Stimulated activated CD8-positive, alpha-beta memory T cell treated with anti-CD3 and anti-CD28 coated beads, Interleukin-7, amount 100 ng/mL, for 4 hours (primary cell): Measurements from ENCODE around the gene PRIM2.
"Not testable (repeated sequence)": the region's sequence is repeated elsewhere in the genome, so short reads cannot be mapped to it uniquely, and the experiment has no call there.

Experiments
- DNase-seq, 2 donors: peaks; one replicate each; pipeline ENCODE4 v3.0.0-alpha.2; 2020; ENCODE audit warnings: low read depth in 2 of 2

PRIM2 gene

DNA sequence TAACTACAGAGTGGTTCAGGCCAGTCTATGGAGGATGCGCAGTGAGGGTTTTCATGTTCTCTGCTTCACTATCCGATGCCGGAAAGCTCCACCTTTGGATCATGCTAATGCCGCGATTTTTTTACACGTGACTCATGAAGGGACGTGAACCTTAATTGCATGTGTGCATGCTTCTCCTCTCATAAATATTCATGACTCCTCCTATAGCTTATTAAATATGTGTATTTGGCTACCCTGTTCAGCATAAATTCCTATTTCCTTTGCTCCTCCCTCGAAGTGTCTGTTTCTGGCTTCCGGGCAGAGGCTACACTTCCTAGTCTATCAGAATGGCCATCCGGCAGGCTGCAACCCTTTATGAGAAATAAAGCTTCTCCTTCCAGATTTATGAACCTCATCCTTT, 185.0 kb downstream of the PRIM2 start:
- DNase-seq = not testable (repeated sequence)

DNA sequence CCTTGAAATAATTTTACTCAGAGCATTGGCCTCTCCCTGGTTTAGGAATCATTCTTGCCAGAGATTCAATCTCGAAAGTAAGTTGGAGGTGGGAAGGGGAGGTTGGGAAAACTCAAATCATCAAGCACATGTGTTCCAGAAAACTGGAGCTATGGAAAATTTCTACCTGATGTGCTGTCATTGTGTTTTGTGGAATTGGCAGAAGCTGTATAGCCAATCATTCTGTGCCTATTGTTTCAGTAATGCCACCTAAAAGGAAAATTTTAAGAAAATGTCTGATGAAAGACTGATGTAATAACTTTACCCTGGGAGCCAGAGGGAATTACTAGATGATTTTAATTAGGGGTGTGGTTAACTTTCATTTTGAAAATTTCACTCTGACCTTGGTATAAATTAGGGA, 187.8 kb downstream of the PRIM2 start:
- DNase-seq = not testable (repeated sequence)

DNA sequence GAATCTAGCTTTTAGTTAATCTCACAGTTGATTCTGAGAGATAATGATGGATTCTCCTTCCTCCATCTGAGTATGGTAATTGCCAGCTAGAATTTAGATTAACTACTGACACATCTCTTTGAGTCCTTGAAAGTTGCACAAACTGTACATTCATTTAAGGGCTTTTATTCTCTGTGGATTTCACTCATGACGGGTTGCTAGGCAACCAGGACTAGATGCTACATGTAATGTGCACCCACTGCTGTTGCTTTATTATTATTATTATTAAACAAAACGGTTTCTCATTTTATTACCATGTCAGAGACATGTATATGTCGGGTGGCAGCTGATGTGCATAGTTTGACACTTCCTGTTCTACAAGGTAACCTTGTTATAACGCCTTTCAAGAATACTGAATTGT, 193.0 kb downstream of the PRIM2 start:
- not testable (repeated sequence) for DNase-seq

DNA sequence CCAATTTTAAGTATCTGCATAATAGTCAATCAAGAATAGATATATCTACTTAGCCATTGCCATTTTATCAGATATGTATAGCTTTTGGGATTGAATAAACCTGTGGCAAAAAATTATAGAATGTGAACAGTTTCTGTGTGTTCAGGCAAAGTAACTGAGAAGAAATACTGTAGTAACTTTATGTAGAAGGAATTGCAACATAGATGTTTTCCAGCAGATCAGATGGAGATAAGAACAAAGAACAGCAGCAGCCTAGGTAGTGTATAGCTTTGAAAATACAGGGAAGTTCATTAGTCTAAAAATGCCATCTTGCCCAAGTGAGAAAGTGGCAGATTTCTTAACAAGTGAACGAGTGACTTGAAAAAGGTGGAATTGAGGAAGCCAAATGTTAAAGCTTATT, 197.7 kb downstream of the PRIM2 start:
- DNase-seq = not testable (repeated sequence)

DNA sequence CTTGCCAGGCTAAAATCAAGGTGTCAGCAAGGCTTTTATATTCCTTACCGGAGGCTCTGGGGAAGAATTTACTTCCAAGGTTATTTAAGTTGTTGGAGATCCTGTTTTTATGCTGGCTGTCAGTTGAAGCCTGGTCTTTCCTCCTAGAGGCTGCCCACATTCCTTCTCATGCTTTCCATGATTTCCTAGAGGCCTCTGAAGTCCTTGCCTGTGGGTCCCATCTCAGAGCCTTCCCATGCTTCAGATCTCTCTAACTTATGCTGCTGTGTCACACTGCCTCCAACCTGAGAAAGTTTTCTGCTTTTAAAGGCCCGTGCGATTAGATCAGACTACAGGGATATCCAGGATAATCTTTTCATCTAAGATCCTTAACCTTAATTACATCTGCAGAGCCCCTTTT, 198.4 kb downstream of the PRIM2 start:
- not testable (repeated sequence) for DNase-seq

DNA sequence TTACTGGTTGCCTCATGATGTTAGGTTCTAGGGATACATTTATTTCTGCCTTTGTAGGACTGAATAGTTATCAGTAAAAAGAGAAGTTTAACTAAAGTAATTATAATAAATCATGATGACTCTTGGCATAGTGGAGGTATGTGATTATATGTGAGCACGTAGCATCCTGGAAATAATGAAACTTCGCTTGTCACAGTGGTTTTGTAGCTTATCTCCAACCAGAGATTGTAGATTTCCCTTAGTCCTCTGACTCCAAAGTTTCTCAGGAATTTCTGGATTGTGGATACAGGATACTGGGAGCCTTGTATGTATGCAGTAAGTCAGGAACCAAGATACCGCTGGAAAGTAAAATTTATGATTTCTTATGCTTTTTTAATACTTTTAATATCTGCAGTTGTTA, 199.3 kb downstream of the PRIM2 start:
- DNase-seq = not testable (repeated sequence)

DNA sequence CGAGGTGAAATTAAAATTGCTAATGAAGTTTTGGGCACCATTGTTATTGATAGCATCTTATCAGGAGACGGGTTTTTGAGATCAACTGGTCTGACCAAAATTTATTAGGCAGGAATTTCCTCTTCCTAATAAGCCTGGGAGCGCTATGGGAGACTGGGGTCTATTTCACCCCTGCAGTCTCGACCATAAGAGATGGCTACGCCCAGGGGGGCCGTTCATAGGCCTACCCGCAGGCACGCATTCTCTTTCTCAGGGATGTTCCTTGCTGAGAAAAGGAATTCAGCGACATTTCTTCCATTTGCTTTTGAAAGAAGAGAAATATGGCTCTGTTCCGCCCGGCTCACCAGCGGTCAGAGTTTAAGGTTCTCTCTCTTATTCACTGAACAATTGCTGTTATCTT, 201.8 kb downstream of the PRIM2 start:
- not testable (repeated sequence) for DNase-seq

DNA sequence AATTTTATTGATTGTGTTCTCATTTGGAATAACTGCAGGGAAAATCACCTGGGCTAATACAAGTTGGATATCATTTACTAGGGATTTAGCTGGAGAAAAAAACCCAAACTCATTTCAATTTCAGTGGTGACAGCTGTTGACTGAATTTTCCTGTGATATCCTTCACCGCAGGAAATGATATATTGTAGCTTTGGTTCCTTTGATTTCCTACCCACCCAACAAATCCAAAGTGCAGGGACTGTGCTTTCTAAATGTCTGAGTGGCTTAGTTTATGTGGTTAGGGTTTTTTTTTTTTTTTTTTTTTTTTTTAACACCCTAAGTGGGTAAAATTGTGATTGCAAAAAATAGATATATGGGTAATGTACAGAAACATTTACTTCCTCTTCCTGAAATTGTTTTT, 203.7 kb downstream of the PRIM2 start:
- not testable (repeated sequence) for DNase-seq

DNA sequence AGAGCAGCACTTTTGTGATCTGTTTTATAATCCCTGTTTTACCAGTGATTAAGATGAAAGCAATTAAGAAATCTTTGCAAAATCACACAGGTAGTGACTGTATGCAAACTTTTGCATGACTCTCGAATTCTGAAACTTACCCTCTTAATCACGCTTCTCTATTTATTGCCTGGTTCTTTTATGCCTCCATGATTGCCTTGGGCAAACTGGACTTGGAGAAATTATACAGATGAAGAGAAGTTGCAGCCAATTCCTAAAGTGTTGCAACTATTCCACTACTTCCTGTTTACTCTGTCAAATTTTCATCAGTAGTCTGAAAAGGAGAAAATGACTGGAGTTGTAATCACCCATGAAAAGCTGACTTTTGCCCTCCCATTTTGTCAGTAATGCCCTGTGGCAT, 205.8 kb downstream of the PRIM2 start:
- DNase-seq = not testable (repeated sequence)

DNA sequence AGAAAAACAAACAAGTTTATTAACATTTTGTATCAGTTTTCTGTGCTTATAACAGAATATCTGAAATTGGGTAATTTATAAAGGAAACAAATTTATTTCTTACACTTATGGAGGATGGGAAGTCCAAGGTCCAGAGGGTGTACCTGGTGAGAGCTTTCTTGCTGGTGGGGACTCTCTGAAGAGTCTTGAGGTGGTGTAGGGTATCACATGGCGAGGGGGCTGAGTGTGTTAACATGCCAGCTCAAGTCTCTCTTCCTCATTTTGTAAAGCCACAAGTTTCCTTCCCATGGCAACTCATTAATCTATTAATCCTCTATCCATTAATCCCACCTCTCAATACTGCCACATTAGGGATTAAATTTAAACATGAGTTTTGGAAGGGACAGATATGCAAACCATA, 212.3 kb downstream of the PRIM2 start:
- not testable (repeated sequence) for DNase-seq

DNA sequence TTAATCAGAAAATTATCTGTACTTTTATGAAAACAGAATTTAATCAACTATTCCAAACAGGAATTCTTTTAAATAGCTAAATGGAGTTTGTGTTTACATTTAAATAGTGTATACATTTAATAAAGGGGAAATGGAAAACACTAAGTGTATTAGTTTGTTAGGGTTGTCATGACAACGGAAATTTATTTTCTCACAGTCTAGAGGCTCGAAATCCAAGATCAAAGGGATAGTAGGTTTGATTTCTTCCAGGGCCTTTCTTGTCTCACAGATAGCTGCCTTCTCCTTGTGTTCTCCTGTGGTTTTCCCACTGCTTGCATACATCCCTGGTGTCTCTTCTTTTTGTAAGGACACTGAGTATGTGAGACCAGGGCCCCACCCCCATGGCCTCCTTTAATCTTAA, 215.2 kb downstream of the PRIM2 start:
- DNase-seq = not testable (repeated sequence)

DNA sequence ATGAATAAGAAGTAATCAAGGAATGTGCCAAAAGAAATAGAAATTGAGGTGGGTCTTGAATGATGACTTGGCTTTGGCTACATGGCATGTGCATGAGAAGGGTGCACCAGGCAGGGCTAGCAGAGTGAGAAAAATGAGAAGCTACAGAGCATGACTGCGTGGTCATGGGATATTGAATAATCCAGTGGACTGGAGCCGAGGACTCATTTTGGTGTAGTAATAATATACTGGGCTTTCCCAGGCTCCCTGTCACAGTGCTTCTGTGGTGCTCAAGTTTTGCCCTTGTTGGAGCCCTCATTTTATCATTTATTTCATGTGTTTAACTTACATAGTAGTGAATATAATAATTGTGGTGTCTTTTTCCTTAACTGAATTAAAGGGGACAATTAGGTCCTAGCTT, 217.7 kb downstream of the PRIM2 start:
- DNase-seq = not testable (repeated sequence)

DNA sequence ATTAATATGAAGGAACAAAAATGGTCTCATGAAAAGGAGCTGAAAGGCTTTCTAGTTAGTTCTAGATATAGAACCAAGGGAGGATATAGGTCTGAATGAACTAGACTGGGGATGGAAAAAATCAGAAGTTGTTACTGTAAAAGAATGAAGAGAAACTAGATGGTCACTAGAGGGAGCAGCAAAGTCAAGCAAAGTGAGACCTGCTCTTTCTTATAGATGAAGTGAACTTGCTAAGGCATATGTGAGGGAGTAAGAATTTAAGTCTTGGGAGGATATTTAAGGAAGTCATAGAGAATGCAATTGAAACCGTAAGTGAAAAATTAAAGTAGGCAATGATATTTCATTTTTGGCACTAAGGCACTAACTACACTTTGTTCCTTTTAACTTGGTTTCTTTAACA, 218.6 kb downstream of the PRIM2 start:
- DNase-seq = not testable (repeated sequence)

DNA sequence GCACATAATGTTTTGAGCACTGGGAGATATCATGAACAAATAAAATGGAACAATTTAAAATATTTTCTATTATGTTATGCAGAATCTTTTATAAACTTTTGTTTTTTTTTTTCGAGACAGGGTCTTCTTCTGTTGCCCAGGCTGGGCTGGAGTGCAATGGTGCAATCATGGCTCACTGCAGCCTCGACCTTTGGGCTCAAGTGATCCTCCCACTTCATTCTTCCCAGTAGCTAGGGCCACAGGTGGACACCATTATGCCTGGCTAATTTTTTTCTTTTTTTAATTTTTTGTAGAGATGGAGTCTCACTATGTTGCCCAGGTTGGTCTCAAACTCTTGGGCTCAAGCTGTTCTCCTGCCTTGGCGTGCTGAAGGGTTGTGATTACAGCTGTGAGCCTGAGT, 220.5 kb downstream of the PRIM2 start:
- DNase-seq = not testable (repeated sequence)

DNA sequence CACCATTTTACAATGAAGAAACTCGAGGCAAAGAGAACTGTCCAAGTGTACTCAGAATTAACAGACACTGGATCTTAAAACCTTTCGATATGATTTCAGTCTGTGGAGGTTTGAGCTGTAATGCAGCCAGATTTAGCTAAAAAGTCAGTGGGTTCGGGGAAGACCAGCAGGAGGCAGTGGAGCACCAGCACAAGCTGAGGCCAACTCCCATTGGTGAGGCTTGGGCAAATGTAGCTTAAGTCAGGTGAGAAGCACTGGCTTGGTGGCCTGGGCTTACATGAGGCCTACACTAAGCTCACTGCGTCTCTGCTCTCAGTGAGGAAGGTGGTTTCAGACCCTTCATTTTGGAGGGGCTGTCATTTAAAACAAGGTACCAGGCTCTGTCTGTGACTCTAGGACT, 234.5 kb downstream of the PRIM2 start:
- not testable (repeated sequence) for DNase-seq

DNA sequence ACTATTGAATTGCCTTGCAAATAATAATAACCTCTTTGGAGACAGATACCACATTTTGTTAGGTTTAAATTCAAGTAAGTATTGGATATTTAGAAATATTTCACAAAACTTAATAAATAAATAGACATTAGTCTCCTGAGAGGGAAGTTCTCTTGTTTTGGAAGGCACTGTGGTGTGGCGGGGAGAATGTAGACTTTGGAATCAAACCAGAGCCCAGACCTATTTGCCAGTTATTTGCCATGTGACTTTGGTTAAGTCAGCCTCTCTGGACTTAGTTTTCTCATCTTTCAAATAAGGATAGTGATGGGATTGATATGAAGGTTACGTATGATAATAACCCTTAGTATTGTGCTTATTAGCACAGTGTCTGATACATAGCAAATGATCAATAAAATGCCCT, 240.4 kb downstream of the PRIM2 start:
- not testable (repeated sequence) for DNase-seq

DNA sequence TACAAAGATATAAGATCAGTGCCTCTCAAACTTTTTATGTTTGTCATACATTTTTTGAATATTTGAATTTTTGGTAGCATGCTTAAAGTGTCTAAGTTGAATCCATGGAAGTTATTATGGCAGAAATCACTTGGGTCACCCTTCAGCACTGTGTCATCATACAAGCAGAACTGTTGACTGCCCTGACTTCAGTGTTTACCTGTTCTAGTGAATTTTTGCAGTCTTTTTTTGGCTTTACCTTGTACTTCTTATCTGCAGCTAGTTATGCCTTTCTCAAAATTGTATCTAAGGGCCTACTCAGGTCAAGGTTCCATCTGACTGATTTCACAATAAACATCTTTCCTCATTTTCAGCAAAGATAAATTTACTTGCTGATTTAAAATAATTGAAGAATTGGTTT, 241.7 kb downstream of the PRIM2 start:
- DNase-seq = not testable (repeated sequence)

DNA sequence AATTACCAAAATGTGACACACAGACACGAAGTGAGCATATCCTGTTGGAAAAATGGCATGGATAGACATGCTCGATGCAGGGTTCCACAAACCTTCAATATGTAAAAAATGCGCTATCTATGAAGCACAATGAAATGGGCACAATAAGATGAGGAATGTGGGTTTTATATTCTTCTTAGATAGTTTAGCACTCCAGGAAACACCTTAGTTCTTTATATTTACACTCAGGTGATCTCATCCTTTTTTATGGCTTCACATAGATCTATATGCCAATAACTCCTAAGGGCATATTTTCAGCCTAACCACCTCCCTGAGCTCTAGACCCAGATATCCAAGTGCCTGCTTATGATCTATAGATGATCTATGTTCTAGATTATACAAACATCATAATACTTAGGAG, 244.8 kb downstream of the PRIM2 start:
- DNase-seq = not testable (repeated sequence)

DNA sequence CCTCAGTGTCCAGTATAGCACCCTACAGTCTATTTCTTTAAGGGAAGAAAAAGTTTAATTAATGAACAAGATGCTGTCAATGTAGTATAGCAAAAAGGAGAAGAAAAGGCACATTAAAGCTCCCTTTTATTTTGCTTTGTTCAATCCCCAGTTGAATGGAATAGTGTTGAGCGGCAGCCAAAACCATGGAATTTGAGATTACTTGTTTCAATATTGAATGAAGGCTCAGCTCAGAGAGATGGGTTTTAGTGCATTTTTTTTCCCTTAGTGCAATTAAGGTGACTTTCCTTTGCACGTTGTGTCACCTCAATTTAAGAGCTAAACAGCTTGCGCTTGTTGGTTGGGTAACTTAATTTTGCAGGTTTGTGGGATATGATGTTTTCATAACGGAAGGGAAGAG, 254.7 kb downstream of the PRIM2 start:
- DNase-seq = not testable (repeated sequence)

DNA sequence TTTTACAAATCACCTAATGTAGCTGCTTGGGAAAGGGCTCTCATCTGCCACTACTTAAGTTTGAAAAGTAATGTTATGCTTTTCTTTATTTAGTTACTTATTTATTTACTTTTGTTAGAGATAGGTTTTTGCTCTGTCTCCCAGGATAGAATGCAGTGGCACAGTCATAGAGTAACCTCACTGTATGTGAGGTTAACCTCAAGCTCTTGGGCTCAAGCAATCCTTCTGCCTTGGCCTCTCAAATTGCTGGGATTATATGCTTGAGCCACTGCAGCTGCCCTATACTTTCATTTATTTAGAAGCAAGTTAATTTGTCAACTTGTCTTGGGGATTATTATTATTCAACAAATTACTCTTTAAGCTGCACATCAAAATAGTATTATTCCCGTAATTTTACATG, 255.4 kb downstream of the PRIM2 start:
- not testable (repeated sequence) for DNase-seq

DNA sequence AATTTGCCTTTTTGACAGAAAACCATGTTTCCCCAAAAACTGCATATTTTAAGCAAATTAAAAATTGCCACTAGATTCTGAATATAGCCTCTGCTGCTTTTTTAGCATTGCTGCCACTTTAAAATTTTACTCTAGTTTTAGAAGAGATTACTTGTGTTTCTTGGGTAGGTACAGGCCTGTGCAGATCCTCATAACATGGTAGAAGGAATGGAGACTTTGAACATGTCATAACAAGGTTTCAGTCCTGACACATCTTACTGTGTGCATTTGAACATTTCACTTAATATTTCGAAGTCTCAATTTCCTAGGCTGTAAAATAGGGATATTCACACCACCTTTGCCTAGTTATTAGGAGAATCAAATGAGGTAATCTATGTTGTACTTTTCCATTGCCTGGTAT, 259.6 kb downstream of the PRIM2 start:
- DNase-seq = not testable (repeated sequence)

DNA sequence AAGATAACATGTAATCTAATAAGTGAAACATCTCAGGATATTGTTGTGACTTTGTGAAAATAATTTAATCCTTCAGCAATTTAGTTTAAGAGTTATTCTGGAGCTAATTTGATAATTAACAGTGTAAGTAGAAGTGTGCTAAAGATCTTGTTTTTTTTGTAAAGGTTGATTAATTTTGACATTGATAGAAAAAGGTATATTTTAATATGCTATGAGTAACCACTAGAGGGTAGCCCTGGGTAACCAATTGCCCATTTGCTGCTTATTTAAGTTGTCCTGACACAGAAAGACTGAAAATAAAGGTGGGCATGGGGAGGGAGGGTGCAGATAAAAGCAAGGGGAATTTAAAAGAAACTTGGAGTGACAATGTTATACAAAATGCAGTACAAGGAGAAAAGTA, 262.1 kb downstream of the PRIM2 start:
- not testable (repeated sequence) for DNase-seq

DNA sequence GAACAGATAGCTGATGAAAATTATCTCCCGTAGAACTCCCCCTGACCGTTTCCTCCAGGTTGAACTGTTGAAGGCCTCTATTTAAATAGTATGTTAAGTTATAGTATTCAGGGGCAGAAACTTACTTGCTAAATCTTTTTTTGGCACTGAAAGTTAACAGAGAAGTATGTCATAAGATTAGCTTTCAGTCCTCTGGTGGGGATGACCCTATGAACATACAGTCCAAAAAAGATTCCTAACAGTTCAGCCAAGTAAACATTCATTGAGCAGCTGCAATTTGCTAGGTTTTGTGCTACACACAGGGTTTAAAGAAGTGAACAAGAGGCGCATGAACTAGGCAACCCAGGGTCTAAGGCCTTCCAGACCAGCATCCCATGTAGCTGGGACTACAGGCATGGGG, 264.2 kb downstream of the PRIM2 start:
- not testable (repeated sequence) for DNase-seq

DNA sequence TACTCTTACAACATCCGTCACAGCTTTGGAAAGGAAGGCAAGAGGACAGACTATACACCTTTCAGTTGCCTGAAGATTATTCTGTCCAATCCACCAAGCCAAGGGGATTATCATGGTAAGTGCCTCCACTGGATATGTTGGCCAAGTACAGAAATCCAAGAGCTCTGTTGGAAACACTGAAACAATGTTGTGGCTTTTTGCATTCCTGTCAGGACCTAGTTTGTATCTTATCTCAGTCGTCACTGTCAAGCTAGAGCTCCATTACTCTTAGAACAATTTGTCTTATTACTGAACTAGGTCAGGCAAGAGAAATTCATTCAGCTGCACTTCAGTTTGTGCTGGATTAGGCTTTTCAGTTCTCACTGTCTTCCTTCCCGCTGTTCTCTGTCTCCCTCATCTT, 283.7 kb downstream of the PRIM2 start:
- not testable (repeated sequence) for DNase-seq

DNA sequence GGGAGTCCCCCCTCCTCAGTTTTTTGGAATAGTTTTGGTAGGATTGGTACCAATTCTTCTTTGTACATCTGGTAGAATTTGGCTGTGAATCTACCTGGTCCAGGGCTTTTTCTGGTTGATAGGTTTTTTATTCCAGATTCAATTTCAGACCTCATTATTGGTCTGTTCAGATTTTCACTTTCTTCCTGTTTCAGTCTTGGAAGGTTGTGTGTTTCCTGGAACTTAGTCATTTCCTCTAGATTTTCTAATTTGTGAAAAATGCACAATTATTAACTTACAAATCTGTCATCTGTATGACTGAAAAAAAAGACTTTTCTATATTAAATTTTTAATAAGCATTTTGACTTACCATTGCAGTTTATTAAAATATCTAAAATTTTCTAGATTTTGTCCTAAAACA, 287.9 kb downstream of the PRIM2 start:
- not testable (repeated sequence) for DNase-seq
